ENCODE measurements around the gene SERTAD2.

Gene SERTAD2

DNA sequence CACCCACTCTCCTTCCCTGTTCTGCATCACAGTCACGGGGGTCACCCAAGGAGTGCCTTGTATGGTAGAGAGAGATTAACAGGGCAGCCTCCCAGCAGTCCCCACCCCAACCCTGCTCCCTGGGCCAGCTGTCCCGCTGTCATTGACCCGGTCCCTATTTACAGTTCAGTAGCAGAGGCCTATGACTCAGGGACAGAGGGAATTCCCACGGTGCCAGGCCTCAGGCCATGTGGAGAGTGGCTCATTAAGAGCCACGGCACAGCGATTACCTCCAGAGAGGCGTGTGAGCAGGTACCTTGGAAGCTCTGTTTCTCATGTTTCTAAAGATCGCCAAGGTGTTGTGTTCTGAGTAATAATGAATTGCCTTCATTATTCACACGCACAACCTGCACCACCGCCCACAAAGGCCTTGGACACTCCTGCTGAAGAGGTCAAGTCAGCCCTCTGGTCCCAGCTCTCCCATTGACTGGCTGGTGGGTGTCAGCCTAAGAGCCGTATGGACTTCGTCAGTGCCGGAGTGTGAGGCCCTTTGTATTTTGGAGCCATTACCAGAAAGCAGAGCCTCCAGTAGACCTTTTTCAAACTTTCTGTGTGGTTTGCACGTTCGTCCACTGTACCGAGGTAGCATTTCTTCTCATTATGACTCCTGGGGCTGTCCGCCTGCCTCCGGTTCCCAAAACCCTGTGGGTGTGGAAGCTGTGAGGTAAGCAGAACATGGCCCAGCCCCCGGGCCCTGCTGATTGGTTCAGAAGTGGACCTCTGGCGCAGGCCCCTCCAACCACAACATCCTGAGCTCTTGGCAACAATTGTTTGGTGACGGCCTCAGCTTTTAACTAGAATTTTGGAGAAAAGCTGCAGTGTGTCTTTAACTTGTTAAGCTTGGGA lies 47.0 kb downstream of the SERTAD2 start:
- DNase-seq = no peak

GRCh38 chr2:64605991-64606478 lies 47.7 kb downstream of the SERTAD2 start:
- no peak for DNase-seq

DNA sequence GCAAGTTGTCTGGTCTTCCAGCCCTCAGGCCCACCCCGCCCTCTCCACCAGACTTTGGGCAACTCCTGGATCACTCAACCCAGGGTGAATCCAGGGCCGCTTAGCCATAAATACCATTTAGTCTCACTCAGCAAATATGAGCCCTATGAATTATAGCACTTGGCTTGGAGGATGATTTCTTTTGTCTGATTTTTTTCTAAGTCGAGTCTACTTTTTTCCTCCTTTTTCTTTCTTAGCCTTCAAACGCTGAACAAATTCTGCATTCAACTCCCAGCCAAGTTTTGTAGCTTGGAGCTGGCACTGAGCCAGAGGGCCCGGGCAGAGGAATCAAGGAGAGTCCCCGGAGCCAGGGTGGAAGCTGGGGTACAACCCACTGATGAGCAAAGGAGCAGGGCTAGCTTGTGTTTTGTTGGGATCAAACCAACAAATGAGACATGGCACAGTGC lies 48.7 kb downstream of the SERTAD2 start:
- no peak for DNase-seq

DNA sequence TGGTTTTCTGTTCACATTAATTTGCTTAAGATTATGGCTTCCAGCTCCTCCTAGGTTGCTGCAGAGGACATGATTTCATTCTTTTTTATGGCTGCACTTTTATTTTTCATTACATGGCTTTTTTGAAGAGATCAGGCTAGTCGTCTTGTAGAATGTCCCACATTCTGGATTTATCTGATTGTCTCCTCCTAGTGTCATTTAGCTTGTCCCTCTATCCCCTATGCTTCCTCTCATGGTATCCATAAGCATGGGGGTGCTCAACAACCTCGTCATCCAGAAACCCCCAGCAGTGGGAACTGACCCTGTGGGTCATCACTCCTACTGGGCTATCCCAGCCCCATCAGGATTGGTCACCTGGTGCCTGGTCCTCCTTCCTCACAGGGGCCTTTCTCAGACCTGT lies 49.6 kb downstream of the SERTAD2 start:
- DNase-seq = no peak

DNA sequence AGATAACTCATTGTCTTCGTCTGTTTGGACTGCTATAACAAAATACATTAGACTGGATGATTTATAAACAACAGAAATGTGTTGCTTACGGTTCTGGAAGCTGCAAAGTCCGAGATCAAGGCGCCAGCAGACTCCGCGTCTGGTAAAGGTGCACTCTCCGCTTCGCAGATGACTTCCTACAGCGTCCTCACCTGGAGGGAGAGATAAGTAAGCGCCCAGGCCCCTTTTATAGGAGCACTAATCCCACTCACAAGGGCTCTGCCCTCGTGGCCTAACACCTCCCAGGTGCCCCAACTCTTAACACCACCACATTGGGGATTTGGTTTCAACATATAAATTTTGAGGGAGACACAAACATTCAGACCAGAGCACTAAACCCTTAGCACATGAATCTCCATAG lies 51.3 kb downstream of the SERTAD2 start:
- DNase-seq = no peak

GRCh38 chr2:64601785-64602391 lies 51.8 kb downstream of the SERTAD2 start:
- no peak for DNase-seq

DNA sequence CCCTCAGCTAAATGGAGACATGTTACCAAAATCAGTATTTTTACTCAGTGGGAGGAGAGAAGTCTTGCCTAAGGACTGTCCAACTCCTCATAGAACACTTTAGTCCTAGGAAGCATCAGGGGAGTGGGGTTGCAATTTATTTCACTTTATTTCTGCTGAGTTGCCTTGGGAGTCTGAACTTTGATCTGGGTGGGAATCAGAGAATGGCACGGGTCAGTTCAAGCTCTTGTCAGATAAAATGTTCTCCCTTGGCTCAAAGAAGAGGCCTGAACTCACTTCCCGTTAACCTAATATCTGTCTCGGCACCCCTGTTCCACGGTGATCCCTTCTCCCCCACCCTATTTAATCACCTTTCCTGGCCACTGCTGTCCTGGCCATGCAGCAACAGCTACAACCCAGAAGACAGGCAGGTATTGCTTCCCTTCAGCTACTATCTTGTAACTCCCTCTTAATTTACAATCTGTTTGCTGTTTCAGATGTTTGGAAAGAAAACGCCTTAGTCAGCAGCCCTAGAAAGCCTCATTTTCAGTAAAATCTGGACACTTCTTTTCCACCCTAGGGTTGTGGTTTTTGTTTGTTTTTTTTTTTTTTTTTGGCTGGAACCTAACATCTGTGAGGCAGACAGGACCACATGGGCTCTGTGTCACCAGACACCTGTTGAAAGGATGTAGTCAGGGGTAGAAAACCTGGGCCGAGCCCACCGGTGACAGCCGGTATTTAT lies 52.5 kb downstream of the SERTAD2 start:
- DNase-seq = no peak

- DNase-seq = no peak
These were observed 54.2 kb downstream of the SERTAD2 start for GRCh38 chr2:64599469-64599868.

- no peak for DNase-seq
These were observed 55.5 kb downstream of the SERTAD2 start for GRCh38 chr2:64598226-64598625.

GRCh38 chr2:64595397-64596176 lies 58.1 kb downstream of the SERTAD2 start:
- DNase-seq = peak; percentile 16

GRCh38 chr2:64594226-64594989 lies 59.3 kb downstream of the SERTAD2 start:
- DNase-seq = no peak

DNA sequence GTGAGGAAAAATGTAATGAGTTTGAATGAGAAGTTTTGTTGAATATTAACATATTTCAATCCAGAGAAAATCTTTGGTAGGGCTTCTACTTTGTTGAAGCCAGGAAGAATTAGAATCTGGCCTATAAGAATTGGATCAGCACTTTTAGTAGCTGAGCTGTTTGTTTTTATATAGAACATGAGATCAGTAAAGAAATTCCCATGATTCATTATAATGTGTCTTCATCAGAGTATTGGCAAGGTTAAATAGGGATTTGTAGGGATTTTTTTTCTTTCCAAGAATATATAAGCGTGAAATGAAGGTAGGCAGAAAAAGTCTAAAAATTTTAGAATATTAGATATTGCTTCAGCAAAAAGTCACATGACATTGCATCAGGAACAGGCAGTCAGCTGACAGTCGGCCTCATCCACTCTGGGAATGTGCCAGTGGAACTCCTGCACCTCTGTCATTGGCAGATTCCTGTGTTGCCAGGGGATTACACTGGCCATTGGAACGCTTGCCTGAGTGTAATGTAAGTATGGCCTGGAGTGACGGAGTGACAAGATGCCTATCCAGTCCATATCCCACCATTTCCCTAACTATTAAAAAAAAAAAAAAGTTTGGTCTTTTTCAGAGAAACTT lies 60.6 kb downstream of the SERTAD2 start:
- DNase-seq = no peak

DNA sequence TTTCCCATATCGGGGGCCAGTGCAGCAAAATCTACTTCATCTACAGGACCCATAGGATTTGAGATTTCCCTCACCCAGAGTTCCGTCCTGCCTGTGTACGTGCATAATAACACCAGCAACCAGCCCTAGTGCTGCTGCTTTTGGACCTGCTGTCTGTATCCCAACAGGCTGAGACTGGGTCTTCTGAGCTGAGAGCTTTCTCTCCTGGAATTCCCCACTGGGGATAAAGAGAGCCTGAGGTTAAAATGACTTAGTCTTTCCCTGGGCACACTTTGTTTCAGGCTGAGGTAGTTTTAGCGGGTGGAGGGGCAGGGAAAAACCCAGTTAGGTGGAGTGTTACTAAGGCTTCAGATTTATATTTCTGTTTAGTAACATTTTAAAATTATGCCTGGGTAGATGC lies 62.5 kb downstream of the SERTAD2 start:
- DNase-seq = no peak

DNA sequence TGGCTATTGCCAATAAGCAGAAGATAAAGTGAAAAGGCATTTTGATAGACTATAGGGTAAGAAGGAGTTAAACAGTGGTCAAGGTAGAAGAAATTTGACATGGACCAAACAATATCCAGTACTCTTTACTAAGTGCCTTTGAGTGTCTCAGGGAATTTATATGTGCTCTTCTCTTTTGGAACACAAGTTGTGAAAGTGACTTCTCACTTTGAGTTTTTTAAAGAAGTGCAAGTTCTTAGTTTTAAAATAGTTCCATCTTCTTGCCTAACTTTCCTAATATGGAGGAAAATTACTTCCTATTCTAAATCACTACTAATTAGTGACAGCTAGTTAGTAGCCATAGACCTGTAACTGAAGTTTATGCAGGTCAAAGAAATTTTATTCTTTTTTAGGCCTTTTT lies 66.2 kb downstream of the SERTAD2 start:
- DNase-seq = no peak

DNA sequence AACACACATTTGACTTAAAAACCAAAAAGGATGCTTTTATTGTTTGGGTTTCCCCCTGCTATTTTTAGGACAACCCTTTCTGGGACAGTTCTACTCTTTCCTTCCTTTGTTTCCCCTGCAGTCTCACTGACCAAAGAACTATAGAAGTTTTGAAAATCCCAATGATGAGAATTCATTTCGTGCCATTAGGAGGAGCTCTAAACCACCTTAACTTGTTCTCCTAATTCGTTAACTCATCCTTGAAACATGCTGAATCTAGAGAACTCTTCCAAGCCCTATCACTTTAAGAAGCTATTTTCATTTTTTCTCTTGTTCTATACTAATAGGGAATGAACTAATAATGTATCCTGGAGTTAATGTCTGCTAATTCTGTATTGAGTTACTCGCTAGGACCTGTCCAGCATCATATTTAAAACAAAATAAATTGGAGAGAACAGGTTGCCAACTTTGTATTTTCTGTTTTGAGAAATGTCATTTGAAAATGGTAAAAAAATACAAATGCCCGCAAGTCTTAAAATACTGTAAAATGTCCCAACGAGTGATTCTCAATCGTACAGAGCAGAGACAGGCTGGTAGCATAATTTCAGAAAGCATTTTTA lies 66.7 kb downstream of the SERTAD2 start:
- peak; percentile 66 for DNase-seq

GRCh38 chr2:64586054-64586453 lies 67.7 kb downstream of the SERTAD2 start:
- DNase-seq = no peak

DNA sequence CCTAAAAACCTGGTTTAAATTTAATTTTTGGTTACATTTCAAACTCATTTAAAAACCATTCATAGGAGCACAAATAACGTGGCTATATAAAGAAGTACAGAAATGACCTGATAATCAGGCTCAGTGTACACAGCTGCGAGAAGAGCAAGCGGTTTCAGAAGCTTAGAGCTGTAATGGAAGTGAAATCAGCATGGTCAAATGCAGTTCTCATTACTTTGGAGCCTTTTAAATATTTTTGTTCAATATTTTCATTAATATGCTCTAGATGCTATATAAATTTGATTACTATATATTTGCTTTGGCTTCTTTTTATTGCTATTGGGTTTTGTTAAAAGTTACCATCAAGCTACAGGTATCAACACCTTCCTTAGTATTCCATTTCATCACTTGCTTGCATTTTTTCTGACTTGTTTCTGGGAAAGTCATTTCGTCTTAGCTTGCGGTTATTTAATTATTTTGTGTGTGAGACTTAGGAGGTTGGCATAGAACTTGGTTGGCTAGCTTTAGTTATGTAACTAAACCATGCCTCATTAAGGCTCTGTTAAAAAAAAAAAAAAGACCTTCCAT lies 70.9 kb downstream of the SERTAD2 start:
- no peak for DNase-seq

DNA sequence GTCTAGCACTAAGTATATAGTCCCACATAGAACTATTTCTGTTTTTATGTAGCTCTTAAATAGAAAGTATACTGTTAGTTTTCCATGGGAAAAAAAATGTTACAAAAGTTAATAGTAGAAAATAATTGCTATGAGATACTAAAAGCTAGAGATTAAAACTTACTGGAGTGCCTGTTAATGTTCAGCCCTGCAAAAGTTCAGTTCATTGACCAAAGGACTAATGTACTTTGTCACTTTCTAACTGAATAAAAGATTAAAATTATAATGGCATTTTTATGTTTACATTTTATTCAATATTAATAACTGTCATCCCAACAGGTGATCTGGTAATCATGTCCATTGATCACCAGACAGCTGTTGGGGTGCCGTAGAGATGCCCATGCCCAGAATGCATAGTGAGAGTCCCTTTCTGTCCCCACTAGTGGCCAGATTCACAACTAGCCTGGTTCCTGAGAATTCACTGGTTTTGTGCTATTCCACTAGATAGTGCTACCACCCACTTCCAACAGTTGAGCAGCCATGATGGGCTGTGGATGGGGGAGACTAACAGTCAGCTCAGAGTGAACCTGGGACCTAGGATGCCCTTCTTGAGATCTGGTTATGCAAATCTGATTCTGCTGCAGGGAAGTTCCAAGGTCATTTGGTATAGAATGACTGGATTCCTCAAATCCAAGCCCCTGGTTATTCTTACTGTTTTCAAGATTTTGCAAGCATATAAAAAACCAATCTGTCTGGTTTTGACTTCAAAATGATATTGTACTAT lies 71.8 kb downstream of the SERTAD2 start:
- no peak for DNase-seq

All from NCI-H510A treated with DMSO at 0.1 percent for 48 hours (cell line).